ENCODE results near the gene MRPL34. TPM values are rescaled to one million over a fixed set of nuclear protein-coding genes. Genes with fewer than 3 reads are reported as not detected.
A peak's percentile ranks its signal among the peaks of the same experiment; 100 is the strongest.

The MRPL34 gene
- total RNA-seq, 1 donor from 2014 or later = 206 TPM

- intact Hi-C loops (cut with micrococcal nuclease) = no loop called here
Measured at GRCh38 chr19:17309198-17309964, 3.7 kb downstream of the MRPL34 start, which contains the start of gene DDA1. TSS of gene DDA1 (plus strand) at chr19:17309563. CDS start at chr19:17309655, 92 bp downstream.

GRCh38 chr19:17309965-17310461 lies 4.3 kb downstream of the MRPL34 start:
- peak overlapping the region; percentile 84 for H3K27ac ChIP-seq (replicated peaks)
- peaks cover 19% of the 10 kb centered on the region for H3K36me3 ChIP-seq
- H3K27me3 ChIP-seq (ENCODE audit: low read depth) = no peaks in the 10 kb centered on the region
- peak overlapping the region; percentile 89 for H3K4me3 ChIP-seq
- peaks cover 64% of the 10 kb centered on the region for H3K4me1 ChIP-seq
- TF ChIP-seq CTCF (IDR thresholded peaks at IDR 0.05; ENCODE audit: borderline replicate concordance) = no peak
- DNase-seq = no peak
- intact Hi-C loops (cut with micrococcal nuclease) = no loop called here
- no peaks in the 10 kb centered on the region for H3K9me3 ChIP-seq (replicated peaks)

More at GRCh38 chr19:17309198-17309964, 3.7 kb downstream of the MRPL34 start, which contains the start of gene DDA1:
- H3K36me3 ChIP-seq = peaks cover 14% of the 10 kb centered on the region
- peaks cover 70% of the 10 kb centered on the region for H3K4me1 ChIP-seq
- peak within 1 kb of the TSS; percentile 84 for H3K27ac ChIP-seq (replicated peaks)
- peak within 1 kb of the TSS; percentile 89 for H3K4me3 ChIP-seq
- H3K27me3 ChIP-seq (ENCODE audit: low read depth) = no peaks in the 10 kb centered on the region
- H3K9me3 ChIP-seq (replicated peaks) = no peaks in the 10 kb centered on the region
- peak; percentile 99 for DNase-seq
- no peak for TF ChIP-seq CTCF (IDR thresholded peaks at IDR 0.05; ENCODE audit: borderline replicate concordance)

GRCh38 chr19:17311455-17312188 lies 6.0 kb downstream of the MRPL34 start:
- Histone ChIP-seq H3K4me3 (no peak overlapping the region), H3K27ac (replicated peaks) (no peak overlapping the region), H3K36me3 (peaks cover 32% of the 10 kb centered on the region), H3K4me1 (peaks cover 51% of the 10 kb centered on the region), H3K9me3 (replicated peaks) (no peaks in the 10 kb centered on the region), H3K27me3 (ENCODE audit: low read depth) (no peaks in the 10 kb centered on the region)
- intact Hi-C loops (cut with micrococcal nuclease) = no loop called here
- DNase-seq = no peak
- TF ChIP-seq CTCF (IDR thresholded peaks at IDR 0.05; ENCODE audit: borderline replicate concordance) = no peak

- Histone ChIP-seq H3K4me3 (no peak overlapping the region), H3K4me1 (peaks cover 42% of the 10 kb centered on the region), H3K27me3 (ENCODE audit: low read depth) (no peaks in the 10 kb centered on the region), H3K36me3 (peaks cover 35% of the 10 kb centered on the region), H3K9me3 (replicated peaks) (no peaks in the 10 kb centered on the region), H3K27ac (replicated peaks) (no peak overlapping the region)
- no peak for TF ChIP-seq CTCF (IDR thresholded peaks at IDR 0.05; ENCODE audit: borderline replicate concordance)
- no peak for DNase-seq
- intact Hi-C loops (cut with micrococcal nuclease) = no loop called here
Measured at GRCh38 chr19:17312189-17313113, 6.8 kb downstream of the MRPL34 start.
